Sigmoid colon (tissue), 4 donors: ENCODE measurements around the gene PRTN3.

Source experiments
- CTCF ChIP-seq, 4 experiments: fragments of 450-650 bp in 3 of 4; fragments of 200-600 bp in 1 of 4; IDR thresholded peaks; one replicate each; pipeline ENCODE4 v1.5.1; 2016 to 2019; ENCODE audit warnings: antibody characterized with exemption in 4 of 4, mild to moderate bottlenecking in 3 of 4, moderate library complexity in 2 of 4
- EP300 ChIP-seq, 4 donors: sonication (generic); formaldehyde crosslinking; IDR thresholded peaks; one replicate each; pipeline ENCODE4 v1.6.1; 2017; ENCODE audit warnings: antibody characterized with exemption in 4 of 4
- POLR2A ChIP-seq, 2 donors: fragments of 450-650 bp; IDR thresholded peaks; one replicate each; pipeline ENCODE4 v1.6.1; 2016; ENCODE audit warnings: antibody characterized with exemption in 2 of 2, mild to moderate bottlenecking in 2 of 2, moderate library complexity in 2 of 2

DNA sequence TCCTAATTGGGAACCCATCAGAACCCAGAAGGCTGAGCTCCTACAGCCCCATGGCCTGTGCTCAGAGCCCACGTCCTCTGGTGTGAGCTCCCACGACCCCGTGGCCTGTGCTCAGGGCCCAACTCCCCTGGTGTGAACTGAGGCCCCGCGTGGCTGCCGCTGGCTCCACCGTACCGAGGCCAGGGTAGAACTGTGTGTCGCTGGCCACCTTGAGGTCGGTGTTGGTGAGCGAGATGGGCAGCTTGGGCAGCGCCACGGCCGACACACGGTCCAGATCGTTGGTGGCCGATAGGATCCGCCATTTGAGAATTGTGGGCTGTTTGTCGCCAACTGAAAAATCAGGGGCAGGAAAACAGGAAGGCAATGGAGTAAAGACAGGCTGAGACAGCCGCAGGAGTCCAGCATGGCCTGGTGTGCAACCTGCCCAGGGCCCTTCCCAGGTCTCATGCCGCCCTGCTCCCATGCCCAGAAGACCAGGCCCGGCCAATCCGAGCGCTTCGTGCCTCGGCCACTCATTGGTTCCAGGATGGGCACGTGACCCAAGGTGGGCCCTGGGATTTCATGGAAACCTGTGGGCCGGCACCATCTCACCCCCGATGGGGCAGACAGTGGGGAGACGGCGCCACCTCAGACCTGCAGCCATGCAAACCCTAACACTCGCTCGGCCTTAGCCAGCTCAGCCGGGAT is 40.7 kb downstream of the PRTN3 start:
- no peak for TF ChIP-seq EP300 (IDR thresholded peaks at IDR 0.05)
- TF ChIP-seq CTCF (IDR thresholded peaks at IDR 0.05): no peak
- TF ChIP-seq POLR2A (IDR thresholded peaks at IDR 0.05): no peak
